GM13977 (cell line): Measurements from ENCODE around the gene C1QL2.

Source experiments
- DNase-seq: peaks from one replicate; pipeline ENCODE4 v3.0.0; 2012; ENCODE audit warnings: low spot score
- in situ Hi-C: fragments of 300-500 bp; cut with MboI; formaldehyde crosslinking; loops from one replicate; pipeline ENCODE4 v1.12.0; 2022; ENCODE audit warnings: low sequenced_read_pairs, low pct_unique_long_range_greater_than_20kb, mixed read lengths, inconsistent platforms; ENCODE audit not compliant: unreplicated experiment
- TF ChIP-seq, protein P1 (sequence below): IDR thresholded peaks from 2 replicates; pipeline ENCODE4 v1.5.1; 2012; ENCODE audit warnings: mild to moderate bottlenecking, control low read depth; ENCODE audit not compliant: insufficient read depth; ENCODE audit errors: extremely low read depth, missing control alignments

Gene C1QL2

DNA sequence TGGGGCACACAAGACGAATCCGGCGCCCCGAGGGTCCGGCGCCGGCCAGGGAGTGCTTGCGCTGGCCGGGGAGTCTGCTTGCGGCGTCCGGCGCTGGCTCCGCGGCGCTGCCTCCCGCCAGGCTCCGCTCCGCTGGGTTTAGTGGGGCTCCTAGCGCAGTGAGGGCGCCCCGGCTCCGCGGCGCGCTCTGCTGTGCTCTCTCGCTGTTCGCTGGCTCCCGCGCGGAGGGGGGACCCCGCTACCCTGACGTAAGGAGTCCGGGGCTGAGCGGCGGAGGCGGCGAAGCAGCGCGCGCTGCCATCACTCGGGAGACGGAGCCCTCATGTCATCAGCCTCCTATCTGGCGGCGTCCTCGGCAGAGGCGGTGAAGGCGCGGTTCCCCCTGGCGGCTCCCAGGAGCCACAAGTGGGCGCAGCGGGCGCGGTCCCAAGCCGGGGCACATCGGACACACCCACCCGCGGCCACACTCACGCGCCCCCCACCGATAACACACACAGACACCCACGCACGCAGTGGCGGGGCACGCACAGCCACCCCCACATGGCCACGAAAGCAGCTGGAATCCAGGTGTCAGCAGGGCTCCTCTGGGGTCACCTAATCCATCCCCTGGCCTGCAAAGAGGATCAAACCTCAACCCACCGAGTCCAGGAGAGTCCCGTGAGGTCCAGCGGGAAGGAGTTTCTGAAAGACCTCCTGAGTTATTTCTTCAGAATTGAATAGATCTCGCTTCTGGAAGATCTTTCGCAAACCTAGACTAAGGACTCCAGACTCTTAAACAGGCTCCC, at the start of gene C1QL2:
C1QL2 (minus strand) TSS at position 189 of the 785 bp plus-strand sequence. CDS start 482 bp downstream, outside the sequence.
- TF ChIP-seq, protein P1, sequence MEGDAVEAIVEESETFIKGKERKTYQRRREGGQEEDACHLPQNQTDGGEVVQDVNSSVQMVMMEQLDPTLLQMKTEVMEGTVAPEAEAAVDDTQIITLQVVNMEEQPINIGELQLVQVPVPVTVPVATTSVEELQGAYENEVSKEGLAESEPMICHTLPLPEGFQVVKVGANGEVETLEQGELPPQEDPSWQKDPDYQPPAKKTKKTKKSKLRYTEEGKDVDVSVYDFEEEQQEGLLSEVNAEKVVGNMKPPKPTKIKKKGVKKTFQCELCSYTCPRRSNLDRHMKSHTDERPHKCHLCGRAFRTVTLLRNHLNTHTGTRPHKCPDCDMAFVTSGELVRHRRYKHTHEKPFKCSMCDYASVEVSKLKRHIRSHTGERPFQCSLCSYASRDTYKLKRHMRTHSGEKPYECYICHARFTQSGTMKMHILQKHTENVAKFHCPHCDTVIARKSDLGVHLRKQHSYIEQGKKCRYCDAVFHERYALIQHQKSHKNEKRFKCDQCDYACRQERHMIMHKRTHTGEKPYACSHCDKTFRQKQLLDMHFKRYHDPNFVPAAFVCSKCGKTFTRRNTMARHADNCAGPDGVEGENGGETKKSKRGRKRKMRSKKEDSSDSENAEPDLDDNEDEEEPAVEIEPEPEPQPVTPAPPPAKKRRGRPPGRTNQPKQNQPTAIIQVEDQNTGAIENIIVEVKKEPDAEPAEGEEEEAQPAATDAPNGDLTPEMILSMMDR, result no peak
- DNase-seq, result no peak
- in situ Hi-C loops, result no loop called here

- DNase-seq, result no peak
- TF ChIP-seq, protein P1, result no peak
- in situ Hi-C loops, result no loop called here
Observed at GRCh38 chr2:119207447-119207846, 48.9 kb upstream of the C1QL2 start.

DNA sequence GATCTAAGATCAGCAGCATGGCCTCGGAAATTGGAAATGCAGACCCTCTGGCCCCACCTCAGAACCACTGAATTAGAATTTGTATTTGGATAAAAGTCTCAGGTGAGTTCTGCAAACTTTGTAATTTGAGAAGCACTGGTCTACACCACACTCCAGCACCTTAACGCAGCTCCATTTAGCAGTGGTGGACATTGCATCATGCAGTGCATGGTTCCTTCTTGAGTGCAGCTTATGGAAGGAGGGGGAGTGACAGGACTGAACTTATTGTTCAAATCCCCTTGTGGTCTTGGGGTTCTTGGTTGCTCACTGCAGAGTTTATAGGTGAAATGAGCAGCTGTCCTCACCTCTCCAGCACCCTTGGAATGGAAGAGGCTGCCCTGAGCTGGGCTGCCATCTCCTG, 47.6 kb upstream of the C1QL2 start:
- no peak for DNase-seq
- in situ Hi-C loops, result no loop called here
- TF ChIP-seq, protein P1, result no peak

- DNase-seq, result no peak
- in situ Hi-C loops, result no loop called here
- TF ChIP-seq, protein P1, result no peak
Observed at GRCh38 chr2:119205001-119205706, 46.6 kb upstream of the C1QL2 start.

DNA sequence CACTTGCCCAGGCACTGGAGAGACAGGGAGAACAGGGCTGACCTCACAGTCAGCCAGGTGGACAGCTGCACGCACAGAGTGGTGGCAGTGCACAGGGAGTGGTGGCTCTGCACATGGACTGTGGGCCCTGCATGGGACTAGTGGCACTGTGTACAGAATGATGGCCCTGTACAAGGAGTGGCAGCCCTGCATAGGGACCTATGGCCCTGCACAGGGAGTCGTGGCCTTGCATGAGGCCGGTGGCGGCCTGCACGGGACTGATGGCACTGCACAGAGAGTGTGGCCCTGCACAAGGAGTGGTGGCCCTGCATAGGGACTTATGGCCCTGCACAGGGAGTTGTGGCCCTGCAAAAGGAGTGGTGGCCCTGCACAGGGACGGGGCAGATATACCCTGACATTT, 46.0 kb upstream of the C1QL2 start:
- TF ChIP-seq, protein P1, result no peak
- in situ Hi-C loops, result no loop called here
- DNase-seq, result no peak

GRCh38 chr2:119202610-119203310, 44.2 kb upstream of the C1QL2 start:
- TF ChIP-seq, protein P1, result no peak
- DNase-seq, result no peak
- in situ Hi-C loops, result no loop called here
